Nucleus accumbens (tissue), 56 donors: Measurements from ENCODE around the gene CSF3R.

ENCODE experiments used
- DNase-seq, 56 donors: peaks; one replicate each; lab custom pipeline; 2025; lab: John Stamatoyannopoulos, UW

The CSF3R gene

DNA sequence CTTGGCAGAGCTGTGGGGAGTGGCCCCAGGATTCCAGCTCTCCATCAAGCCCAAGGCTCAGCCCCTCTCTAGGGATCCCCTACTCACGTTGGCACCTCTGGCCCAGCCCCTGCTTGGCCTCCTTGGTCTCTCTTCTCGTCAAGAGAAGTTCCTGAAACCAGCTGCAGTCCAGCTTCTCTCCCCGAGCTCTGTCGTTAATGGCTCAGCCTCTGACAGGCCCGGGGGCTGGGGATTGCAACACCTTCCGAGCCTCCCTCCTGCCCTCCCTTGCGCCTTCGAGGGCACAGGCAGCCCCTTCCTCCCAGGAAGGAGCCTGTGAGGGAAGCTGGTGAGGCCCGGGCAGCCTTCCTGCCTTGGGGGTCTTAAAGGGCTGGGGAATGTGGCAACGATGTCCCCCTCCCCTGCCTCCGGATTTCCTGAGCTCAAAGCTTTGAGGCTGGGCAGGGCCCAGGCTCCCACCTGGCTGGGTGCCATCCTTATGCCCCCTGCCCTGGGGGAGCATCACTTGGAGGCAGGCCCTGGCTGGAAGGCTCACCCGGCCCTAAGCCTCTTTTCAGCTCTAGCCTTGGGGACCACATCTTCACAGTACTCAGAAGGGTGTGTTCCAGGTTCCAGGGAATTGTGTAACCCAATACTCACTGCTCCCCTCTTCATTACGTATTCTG lies at the start of gene CSF3R:
CSF3R (minus strand) TSS at position 190 of the 665 bp plus-strand sequence. CDS start 3,417 bp downstream, outside the sequence.
- DNase-seq, result no peak

DNA sequence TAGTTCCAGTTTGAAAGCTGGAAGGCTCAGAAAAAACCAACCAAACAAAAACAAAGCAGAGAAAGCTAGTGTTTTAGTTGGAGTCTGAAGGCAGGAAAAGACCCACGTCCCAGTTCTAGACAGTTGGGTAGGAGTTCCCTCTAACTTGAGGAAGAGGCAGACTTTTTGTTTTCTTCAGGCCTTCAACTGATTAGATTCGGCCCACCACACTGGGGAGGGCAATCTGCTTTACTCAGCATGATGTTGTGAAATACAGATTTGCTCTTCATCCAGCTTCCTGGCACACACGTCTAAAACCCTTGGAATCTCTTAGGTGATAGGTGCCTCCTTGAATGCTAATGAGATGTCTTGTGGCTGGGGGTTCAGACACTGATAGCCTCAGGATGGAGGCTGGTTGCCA lies 49.1 kb upstream of the CSF3R start:
- no peak for DNase-seq

DNA sequence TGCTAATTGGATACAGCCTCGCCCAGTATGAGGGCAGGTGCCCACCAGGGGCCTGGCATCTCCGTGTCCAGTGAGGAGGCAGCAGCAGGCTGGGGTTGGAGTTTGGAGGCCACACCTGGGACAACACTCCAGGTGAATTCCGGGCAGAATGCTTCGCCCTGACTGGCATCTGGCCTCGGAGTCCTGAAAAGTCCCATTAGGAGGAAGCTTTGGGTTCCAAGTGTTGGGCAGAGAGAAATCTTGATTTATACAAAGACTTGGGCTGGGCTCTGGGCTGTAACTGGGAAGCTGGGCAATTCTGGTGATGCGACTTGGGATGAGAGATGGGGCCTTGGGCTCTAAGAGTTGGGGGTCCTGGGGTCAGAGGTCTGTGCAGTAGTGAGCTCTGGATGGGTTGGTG lies 48.1 kb upstream of the CSF3R start:
- no peak for DNase-seq

DNA sequence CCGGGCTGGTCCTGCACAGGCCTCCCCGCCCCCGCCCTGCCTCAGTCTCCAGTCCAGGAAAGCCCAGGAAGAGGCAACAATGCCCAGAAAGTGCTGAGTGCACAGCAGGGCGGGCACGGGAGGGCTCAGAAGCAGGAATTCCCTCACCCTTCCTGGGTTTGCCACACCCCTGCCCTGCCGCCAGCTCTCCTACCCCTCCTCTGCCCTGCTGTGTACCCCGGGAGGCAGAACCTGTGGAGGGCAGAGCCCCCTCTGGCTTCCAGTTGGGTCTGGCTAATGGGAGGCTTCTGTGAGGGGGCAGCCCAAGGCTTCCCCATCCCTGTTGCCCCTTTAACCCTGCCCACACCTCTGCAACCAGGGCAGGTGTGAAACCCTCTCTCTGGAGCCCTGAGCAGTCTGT lies 47.5 kb upstream of the CSF3R start:
- no peak for DNase-seq

DNA sequence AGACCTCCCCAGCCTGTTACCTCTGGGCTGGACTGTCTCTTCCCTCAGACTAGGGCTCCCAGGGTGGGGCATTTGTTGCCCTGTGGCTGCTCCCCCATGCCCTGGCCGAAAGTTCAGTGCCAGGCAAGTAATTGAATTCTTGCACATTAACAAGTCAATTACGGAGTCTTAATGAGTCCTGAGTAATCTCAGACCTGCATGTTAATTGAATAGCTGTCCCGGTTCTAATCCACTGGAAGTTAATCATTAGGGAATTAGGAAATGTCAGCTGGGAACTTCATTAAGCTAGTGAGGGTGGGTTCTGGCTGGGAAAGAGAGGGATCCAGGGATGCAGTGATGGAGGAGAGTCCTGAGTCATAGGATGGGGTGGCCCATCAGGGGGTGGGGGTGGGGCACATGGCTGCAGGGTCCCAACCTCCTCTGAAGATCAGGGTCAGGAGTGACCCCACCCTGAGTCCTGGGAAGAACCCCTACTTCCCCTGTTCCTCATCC lies 47.1 kb upstream of the CSF3R start:
- DNase-seq, result no peak

DNA sequence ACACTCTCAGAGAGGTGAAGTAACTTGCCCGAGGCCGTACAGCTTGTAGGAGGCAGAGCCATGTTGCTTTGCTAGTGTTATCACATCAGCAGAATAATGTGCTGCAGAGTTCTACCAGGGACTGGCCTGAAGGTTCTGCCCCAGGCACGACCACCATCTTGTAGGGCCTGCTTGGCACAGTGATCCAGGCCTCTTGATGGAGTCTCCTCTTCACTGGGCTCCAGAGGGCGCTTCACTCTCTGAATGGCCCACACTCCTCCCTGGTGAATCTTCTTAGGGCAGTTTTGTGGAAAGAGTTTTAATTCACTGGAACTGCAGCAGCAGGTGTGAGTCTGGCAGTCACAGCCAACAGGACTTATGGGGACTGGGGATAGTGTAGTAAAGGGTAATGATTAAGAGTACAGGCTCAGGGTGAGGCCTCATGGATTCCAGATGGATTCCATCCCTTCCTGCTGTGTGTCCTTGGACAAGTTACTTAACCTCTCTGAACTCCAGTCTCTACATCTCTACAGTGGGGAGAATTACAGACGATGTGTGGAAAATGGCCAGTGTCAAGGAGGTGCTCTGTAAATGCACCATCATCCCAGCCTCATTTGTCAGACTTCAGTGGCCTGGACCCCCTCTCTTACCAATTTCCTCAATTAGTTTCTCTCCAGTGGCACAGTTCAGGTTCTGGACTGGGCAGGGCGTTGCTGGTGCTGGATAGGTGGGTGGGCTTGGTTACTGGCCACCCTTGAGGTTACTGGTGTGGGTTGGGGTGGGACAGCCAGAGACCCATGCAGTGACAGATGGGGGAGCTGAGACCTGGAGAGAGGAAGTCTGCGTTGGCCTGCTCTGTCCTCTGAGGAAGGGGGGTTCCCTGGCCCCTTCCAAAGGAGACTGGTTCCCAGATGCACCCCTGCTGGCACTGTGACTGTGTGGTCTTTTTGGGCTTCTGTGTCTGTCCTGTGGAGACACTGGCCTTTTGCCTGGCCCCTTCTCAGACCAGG lies 45.9 kb upstream of the CSF3R start:
- DNase-seq, result no peak

DNA sequence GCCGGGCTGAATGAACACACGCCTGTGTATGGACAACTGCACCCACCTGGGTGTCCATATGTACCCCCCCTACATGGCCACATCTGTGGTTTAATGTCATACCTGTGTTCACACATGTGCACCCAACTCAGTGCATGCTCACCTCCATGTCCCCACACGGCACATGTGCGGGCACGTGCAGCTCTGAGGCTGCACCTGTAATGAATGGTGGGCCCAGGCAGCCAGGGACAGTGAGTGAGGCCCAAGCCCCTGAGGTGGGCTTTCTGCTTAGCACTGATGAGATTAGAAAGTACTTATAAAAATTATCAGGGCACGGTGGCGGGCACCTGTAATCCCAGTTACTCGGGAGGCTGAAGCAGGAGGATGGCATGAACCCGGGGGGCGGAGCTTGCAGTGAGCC lies 42.5 kb upstream of the CSF3R start:
- no peak for DNase-seq

DNA sequence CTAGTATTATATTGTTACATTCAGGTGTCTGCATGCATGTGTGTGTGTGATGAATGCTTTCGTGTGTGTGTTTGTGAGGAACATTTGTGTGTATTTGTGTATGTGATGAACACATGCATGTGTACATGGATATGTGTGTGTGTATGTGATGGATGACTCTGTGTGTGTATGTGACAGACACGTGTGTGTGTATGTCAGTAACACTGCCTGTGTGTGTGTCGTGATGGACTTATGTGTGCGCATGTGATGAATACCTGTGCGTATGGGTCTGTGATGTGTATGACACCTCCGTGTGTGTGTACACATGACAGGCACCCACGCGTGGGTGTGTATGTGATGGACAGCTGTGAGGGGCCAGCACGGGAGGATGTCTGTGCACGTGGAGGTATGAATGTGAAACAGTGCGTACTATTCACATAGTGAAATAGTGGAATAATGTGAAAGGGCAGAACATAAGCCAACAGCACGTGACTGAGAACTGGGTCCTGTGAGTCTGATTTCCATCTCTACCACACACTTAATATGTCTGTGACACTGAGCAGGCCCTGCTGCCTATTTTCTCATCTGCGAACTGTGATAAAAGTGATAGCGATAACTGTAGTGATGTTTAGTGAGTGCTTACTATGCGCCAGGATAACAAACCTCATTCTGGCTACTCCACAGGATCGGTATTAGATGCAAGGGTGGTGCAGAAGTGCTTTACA lies 41.8 kb upstream of the CSF3R start:
- DNase-seq, result no peak

DNA sequence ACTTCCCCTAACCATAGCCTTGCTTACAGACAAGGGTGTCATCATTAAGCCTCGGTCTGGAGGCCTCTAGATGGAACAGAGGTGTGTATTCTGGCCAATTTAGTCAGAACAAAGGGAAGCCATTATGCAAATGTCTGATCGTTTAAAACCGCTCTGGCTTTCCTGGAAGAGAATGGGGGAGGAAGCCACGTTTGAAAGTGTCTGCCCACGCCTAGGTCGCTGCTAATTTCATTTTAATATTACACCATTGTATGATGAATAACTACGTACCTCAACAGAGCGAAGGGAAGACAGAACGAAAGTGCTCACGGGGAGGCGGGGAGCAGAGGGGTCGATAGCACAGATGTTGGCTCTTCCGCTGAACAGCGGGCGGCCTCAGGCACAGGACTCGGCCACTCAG lies 41.1 kb upstream of the CSF3R start:
- peak in 14 of 56 donors; percentile 4 to 58 (median 16) for DNase-seq

DNA sequence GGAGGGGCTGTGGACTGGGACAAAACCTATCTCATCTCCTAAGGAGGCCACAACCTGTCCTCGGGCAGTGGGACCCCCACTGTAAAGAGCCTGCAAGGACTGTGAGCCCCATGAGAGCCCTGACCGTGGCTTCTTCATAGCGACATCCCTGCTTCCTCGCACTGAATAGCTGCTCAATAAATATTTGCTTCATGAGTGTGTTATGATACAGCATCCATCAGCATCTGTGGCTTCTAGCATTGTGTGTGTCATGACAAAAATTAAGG lies 40.5 kb upstream of the CSF3R start:
- DNase-seq, result no peak

DNA sequence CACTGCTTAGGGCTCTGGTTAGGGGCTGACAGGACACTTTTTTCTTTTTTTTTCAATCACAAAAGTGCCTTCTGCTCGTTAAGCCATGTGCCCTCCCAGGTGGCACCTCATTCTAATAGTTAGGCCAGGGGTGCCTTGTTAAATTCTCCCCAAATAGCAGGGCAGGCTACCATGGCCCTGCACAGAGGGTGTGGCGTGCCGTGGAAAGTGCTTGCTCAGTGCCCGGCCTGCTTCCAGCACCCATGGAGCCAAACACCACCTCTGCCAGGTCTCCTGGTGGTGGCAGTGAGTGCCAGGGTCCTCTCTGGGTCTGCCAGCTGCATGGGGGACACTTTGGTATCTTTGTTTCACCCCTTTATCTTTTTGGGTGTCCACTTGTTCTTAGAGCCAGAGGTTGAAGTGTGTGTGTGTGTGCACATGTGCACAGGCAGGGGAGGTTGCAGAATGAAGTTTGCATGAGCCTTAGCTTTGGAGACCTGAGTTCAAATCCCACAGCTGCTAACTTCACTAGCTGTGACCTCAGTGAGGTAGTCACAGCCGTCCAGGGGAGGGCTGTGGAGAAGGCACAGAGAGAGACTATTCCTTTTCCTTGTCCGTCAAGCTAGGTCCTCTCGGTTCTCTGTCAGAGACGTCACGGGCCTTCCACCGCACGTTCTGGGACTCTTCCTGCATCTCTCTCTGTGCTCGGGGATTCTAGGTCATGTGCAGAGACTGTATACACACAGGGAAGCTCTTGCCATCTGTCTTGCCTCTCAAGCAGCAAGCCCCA lies 39.9 kb upstream of the CSF3R start:
- DNase-seq, result no peak

DNA sequence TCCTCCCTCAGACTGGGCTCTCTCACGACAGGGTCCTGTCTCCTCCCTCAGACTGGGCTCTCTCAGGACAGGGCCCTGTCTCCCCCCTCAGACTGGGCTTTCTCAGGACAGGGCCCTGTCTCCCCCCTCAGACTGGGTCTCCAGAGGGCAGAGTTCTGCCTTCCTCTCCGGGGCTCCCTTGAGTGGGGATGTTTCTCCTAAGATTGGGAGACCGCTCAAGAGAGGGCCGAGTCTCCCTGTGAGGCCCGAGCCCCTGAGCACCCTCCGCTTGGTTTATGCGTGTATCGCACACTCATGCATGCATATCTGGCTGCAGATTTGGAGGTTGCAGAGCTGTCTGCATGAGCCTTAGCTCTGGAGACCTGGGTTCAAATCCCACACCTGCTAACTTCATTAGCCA lies 39.3 kb upstream of the CSF3R start:
- no peak for DNase-seq

DNA sequence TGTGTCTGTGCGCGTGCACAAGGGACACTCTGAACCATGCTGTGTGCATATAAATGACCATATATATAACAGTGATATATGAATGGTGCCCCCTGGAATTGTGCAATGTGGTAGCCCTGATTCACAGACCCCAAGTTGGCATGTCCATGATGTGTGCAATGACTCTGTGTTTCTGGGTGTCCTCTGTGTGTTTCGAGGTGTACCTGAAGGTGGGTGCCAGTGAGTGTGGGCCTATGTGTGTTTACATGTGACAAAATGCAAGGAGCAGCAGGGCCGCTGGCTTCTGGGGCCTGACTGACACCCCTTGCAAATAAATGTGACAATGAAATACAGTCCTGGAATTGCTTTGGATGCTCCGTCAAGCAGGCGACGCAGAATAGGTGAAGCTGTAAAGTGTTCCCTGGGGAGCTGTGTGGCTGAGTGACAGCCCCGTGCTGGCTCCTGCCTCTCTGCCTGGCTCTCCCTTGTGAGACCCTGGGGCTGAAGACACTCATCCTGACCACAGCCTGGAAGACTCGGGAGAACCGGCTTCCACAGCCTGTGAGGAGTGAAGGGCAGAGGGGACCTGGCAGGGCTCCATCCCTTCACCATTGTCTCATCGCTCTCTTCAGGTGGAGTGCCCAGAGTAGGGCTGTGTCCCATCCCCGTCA lies 38.2 kb upstream of the CSF3R start:
- DNase-seq, result no peak

DNA sequence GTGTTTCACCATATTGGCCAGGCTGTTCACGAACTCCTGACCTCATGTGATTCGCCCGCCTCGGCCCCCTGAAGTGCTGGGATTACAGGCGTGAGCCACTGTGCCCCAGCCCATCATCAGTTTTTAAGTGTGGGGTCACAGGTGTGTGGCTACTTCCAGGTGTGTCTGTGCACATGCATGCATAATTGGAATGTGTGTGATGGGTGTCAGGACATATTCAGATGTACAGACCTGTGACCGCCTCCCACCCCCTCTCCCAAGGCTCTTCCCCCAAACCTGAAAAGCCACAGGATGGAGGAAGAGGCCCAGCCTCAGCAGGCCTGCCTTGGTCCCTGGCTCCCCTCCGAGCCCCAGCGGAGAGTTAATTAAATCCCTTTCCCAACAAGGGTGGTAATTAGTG lies 37.3 kb upstream of the CSF3R start:
- DNase-seq, result no peak

DNA sequence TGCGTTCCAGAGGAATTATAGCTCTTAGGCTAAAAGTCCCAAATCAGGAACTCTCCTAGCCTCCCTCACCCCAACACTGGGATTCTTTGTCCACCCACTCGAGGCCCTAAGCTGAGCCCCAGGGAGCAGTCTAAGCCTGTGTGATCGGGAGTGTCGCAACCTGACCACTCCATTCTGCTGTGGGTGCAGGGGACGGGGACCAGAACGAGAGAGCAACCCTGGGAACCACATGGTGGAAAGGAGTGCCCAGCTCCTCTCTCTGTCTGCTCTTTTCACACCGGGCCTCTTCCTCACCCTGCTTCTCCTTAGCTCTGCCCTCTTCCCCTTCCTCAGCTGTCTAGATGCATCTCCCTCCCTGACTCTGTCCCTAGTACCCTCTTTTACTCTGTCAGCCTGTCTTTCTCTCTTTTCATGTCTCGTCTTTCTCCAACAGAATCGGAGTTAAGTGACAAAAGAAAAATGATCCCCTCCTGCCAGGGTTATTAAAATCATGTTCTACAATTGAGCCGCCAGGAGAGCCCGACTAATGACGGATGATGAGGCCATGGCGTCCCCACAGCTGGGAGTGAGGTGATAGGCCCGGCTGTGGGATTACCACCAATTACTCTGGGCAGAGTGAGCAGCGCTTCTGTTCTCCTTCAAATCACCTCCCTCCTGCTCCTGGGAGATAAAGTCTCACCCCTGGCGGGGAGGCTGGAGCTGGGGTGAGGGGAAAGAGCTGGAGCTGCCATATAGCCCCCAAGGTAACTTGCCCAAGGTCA lies 34.5 kb upstream of the CSF3R start:
- DNase-seq, result no peak

DNA sequence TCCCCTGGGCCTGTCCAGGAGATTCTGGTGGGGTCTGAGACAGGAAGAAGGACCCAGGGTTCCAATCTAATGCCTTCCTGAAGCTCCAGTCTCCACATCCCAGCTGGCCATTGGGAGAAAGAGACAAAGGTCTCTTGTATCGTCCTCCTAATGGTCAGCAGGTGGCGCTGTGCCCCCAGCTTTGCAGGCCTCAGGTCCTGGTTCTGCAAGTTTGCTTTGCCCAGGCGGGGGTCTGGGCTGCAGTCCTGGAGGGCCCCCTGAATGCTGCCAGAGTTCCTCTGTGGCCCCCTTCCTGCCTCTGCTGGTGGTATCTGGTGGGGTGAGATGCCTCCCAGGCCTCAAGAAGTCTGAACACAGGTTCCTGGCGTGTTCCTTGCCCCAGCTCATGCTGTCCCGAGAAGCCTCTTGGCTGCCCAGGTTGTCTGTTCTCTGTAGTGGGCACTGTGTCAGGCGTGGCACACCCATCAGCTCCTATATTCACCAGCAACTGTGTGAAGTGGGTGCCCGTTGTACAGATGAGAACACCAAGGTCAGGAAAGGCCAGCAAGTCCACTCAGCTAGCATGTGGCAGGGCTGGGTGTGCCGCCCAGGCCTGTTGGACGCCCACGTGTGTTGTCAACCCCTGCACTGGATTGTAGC lies 33.8 kb upstream of the CSF3R start:
- DNase-seq, result peak in 26 of 56 donors; percentile 1 to 50 (median 10)

DNA sequence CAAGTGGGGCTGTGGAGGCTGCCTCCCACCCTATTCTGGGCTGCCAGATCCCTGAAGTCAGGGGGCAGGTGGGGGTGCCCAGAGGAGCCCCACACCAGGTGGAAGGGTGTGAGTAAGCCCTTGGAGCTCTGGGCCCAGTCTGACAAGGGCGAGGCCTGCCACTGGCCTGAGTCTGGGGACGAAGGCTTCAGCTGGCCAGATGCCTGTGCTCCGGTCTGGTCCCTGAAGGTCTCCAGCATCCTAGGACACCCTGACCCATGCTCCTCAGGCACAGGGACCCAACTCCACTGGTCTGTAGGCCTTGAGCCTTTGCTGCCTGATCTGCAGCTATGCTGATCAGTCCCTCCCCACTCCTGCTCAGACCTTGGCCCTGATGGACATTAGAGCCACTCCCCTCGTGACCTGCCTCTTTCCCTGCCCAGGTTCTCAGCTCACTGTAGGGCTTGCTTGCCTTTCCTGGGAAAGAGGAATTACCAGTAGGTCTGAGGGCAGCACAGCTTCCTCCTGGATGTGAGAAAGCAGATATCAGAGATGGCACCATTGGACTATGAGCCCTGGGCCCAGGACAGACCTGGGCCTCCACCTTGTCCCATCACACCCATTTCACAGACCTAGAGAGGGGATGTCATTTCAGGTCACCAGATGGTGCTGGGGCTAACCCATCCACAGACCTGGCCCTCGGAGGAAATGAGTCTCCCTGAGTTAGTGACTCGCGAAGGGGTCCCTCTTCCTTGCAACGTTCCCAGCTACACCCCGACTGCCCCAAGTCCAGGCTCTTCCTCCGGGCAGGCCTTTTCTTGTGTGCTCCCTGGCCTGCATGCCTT lies 32.8 kb upstream of the CSF3R start:
- DNase-seq, result no peak

DNA sequence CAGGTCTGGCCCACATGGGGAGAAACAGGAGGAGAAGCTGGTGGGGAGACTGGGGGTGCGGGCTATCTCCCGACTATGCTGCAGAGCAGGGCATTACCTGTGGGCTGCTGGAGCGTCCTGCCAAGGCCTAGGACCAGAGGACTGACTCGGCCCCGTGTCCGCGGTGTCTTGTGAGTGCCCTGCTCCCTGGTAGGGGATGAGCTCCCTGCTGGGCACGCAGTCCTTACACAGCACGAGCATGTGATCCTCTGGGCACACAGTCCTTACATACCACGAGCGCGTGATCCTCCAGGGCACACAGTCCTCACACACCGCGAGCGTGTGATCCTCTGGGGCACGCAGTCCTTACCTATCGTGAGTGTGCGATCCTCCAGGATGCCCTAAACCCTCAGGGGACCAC lies 31.8 kb upstream of the CSF3R start:
- no peak for DNase-seq
